Hepatocyte (in vitro differentiated cells): ENCODE measurements around the gene DMXL1. TPM values are rescaled to one million over a fixed set of nuclear protein-coding genes. Genes with fewer than 3 reads are reported as not detected.

ENCODE experiments used
- DNase-seq: peaks from one replicate; pipeline ENCODE4 v3.0.0-alpha.2; 2016; ENCODE audit warnings: low spot score
- H2AFZ ChIP-seq: fragments of 200-600 bp; sonication (generic); 2 replicates; pipeline ENCODE4 v1.6.0; 2016; ENCODE audit warnings: antibody characterized with exemption, mild to moderate bottlenecking
- H3K27ac ChIP-seq: fragments of 200-600 bp; sonication (generic); 2 replicates; pipeline ENCODE4 v1.5.1; 2016; ENCODE audit warnings: mild to moderate bottlenecking
- H3K27me3 ChIP-seq: fragments of 200-600 bp; sonication (generic); 2 replicates; pipeline ENCODE4 v1.6.1; 2016
- H3K36me3 ChIP-seq: fragments of 200-600 bp; sonication (generic); replicated peaks from 2 replicates; pipeline ENCODE4 v1.5.1; 2016; ENCODE audit warnings: low read depth; ENCODE audit not compliant: insufficient read depth
- H3K4me1 ChIP-seq: fragments of 200-600 bp; sonication (generic); 2 replicates; pipeline ENCODE4 v1.5.1; 2016; ENCODE audit warnings: mild to moderate bottlenecking, moderate library complexity; ENCODE audit not compliant: insufficient read depth
- H3K4me2 ChIP-seq: fragments of 200-600 bp; sonication (generic); 2 replicates; pipeline ENCODE4 v1.6.0; 2016
- H3K4me3 ChIP-seq: fragments of 200-600 bp; sonication (generic); 2 replicates; pipeline ENCODE4 v1.5.1; 2016; ENCODE audit warnings: mild to moderate bottlenecking
- H3K79me2 ChIP-seq: fragments of 200-600 bp; sonication (generic); 2 replicates; pipeline ENCODE4 v1.6.0; 2017; ENCODE audit warnings: mild to moderate bottlenecking
- H3K9me2 ChIP-seq: fragments of 200-600 bp; sonication (generic); replicated peaks from 2 replicates; pipeline ENCODE4 v1.6.0; 2017; ENCODE audit warnings: mild to moderate bottlenecking; ENCODE audit not compliant: insufficient read depth
- H3K9me3 ChIP-seq: fragments of 200-600 bp; sonication (generic); 2 replicates; pipeline ENCODE4 v1.5.1; 2016; ENCODE audit warnings: low read depth, mild to moderate bottlenecking
- H4K20me1 ChIP-seq: fragments of 200-600 bp; sonication (generic); 2 replicates; pipeline ENCODE4 v1.6.0; 2016; ENCODE audit warnings: mild to moderate bottlenecking; ENCODE audit not compliant: insufficient read depth, poor library complexity, severe bottlenecking
- CTCF ChIP-seq: fragments of 200-600 bp; sonication (generic); IDR thresholded peaks from 2 replicates; pipeline ENCODE4 v1.5.1; 2016; ENCODE audit warnings: antibody characterized with exemption, mild to moderate bottlenecking; ENCODE audit not compliant: poor library complexity
- EZH2 ChIP-seq: fragments of 200-600 bp; sonication (generic); IDR thresholded peaks from 2 replicates; pipeline ENCODE4 v1.6.1; 2016; ENCODE audit warnings: antibody characterized with exemption, mild to moderate bottlenecking, borderline replicate concordance
- EZH2phosphoT487 ChIP-seq: fragments of 200-600 bp; sonication (generic); IDR thresholded peaks from one replicate; pipeline ENCODE4 v1.6.1; 2018; ENCODE audit warnings: antibody characterized with exemption, mild to moderate bottlenecking, low read depth, moderate library complexity; ENCODE audit not compliant: unreplicated experiment, severe bottlenecking
- WGBS: methylation state at CpG from one replicate; pipeline ENCODE4 v1.1.6; 2016; ENCODE audit warnings: low lambda C conversion rate; ENCODE audit errors: missing lambda C conversion rate; 5-methylcytosine and 5-hydroxymethylcytosine counted together
- polyA plus RNA-seq: library from polyadenylated mRNA; unstranded; fragments of >200 nt; fragmentation: Nextera tagmentation; extraction: Ambion mirVana; gene quantifications from 2 replicates; pipeline ENCODE4 v1.2.1, GENCODE V29; 2016
- total RNA-seq: library from RNA; depleted of rRNA; stranded (reverse); fragments of >200 nt; gene quantifications from 2 replicates; pipeline ENCODE4 v1.2.3, GENCODE V29; 2014

The DMXL1 gene
- total and polyA plus RNA-seq, 2 experiments from 2014 or later: 13.3 to 46.1 TPM

GRCh38 chr5:119082691-119083090, 11.8 kb downstream of the DMXL1 start:
- no peak overlapping the region for H2AFZ ChIP-seq
- H3K27me3 ChIP-seq: no peaks in the 10 kb centered on the region
- H3K4me3 ChIP-seq: no peak overlapping the region
- DNase-seq: no peak
- H3K4me1 ChIP-seq: peaks cover 13% of the 10 kb centered on the region
- no peaks in the 10 kb centered on the region for H3K9me3 ChIP-seq
- peaks cover 98% of the 10 kb centered on the region for H3K79me2 ChIP-seq
- WGBS: 89% methylated on average over 3 of the region's 3 CpGs
- H4K20me1 ChIP-seq: peaks cover 12% of the 10 kb centered on the region
- no peak overlapping the region for H3K4me2 ChIP-seq
- H3K9me2 ChIP-seq: no peaks in the 10 kb centered on the region
- H3K36me3 ChIP-seq: no peaks in the 10 kb centered on the region
- TF ChIP-seq EZH2phosphoT487 (no peak), EZH2 (no peak), CTCF (no peak)
- H3K27ac ChIP-seq: no peak overlapping the region

- DNase-seq: no peak
- H3K79me2 ChIP-seq: peaks cover 97% of the 10 kb centered on the region
- no peaks in the 10 kb centered on the region for H3K27me3 ChIP-seq
- H3K9me3 ChIP-seq: no peaks in the 10 kb centered on the region
- H3K4me1 ChIP-seq: peaks cover 12% of the 10 kb centered on the region
- no peaks in the 10 kb centered on the region for H3K36me3 ChIP-seq
- no peak overlapping the region for H3K4me2 ChIP-seq
- H3K4me3 ChIP-seq: no peak overlapping the region
- H3K9me2 ChIP-seq: no peaks in the 10 kb centered on the region
- no peak overlapping the region for H2AFZ ChIP-seq
- peaks cover 8% of the 10 kb centered on the region for H4K20me1 ChIP-seq
- WGBS: 93% methylated on average over 3 of the region's 3 CpGs
- H3K27ac ChIP-seq: no peak overlapping the region
- TF ChIP-seq CTCF (no peak), EZH2phosphoT487 (no peak)
Measured at GRCh38 chr5:119083679-119084078, 12.8 kb downstream of the DMXL1 start.

GRCh38 chr5:119088438-119088837, 17.6 kb downstream of the DMXL1 start:
- 84% methylated on average over 2 of the region's 2 CpGs for WGBS
- Histone ChIP-seq H3K9me3 (no peaks in the 10 kb centered on the region), H3K4me2 (no peak overlapping the region), H3K79me2 (peaks cover 96% of the 10 kb centered on the region), H3K4me1 (no peaks in the 10 kb centered on the region), H3K36me3 (no peaks in the 10 kb centered on the region), H3K27me3 (no peaks in the 10 kb centered on the region), H4K20me1 (no peaks in the 10 kb centered on the region), H3K4me3 (no peak overlapping the region), H3K27ac (no peak overlapping the region), H2AFZ (no peak overlapping the region), H3K9me2 (no peaks in the 10 kb centered on the region)
- TF ChIP-seq EZH2phosphoT487 (no peak), CTCF (no peak), EZH2 (no peak)
- DNase-seq: no peak

- TF ChIP-seq EZH2 (no peak), EZH2phosphoT487 (no peak), CTCF (no peak)
- Histone ChIP-seq H3K9me3 (no peaks in the 10 kb centered on the region), H3K4me2 (no peak overlapping the region), H3K36me3 (no peaks in the 10 kb centered on the region), H3K27ac (no peak overlapping the region), H3K9me2 (no peaks in the 10 kb centered on the region), H3K79me2 (peaks cover 65% of the 10 kb centered on the region), H2AFZ (no peak overlapping the region), H3K4me3 (no peak overlapping the region), H4K20me1 (peaks cover 4% of the 10 kb centered on the region), H3K27me3 (no peaks in the 10 kb centered on the region), H3K4me1 (no peaks in the 10 kb centered on the region)
- no peak for DNase-seq
Measured at GRCh38 chr5:119095611-119096010, 24.7 kb downstream of the DMXL1 start.
